SK-N-SH (cell line): ENCODE measurements around the gene HP1BP3. TPM values are rescaled to one million over a fixed set of nuclear protein-coding genes. Genes with fewer than 3 reads are reported as not detected.

ENCODE experiments used
- CTCF ChIA-PET: fragments of 300-600, 350-600 bp; formaldehyde crosslinking; extraction: SDS; loops from one replicate; lab custom pipeline; 2021; lab: Yijun Ruan, JAX
- POLR2A ChIA-PET: fragments of 350-600 bp; sonication (Branson Sonifier 250); formaldehyde crosslinking; extraction: SDS; loops from one replicate; lab custom pipeline; 2020; ENCODE audit warnings: antibody characterized with exemption, inconsistent platforms; lab: Yijun Ruan, JAX
- DNase-seq: peaks from one replicate; pipeline ENCODE4 v3.0.0; 2012
- H2AFZ ChIP-seq: fragments of 200-600 bp; sonication (generic); 2 replicates; pipeline ENCODE4 v1.8.1; 2016; ENCODE audit warnings: antibody characterized with exemption, mild to moderate bottlenecking, low read depth
- H3F3A ChIP-seq: fragments of 200-600 bp; sonication (generic); replicated peaks from 2 replicates; pipeline ENCODE3; 2016; ENCODE audit warnings: antibody characterized with exemption, mild to moderate bottlenecking; ENCODE audit not compliant: insufficient read depth
- H3K27ac ChIP-seq, 2 experiments: fragments of 200-500 bp in 1 of 2; fragments of 200-600 bp in 1 of 2; sonication (Bioruptor generic) in 1 of 2; sonication (generic), shearing (Covaris generic) in 1 of 2; 2 replicates each; pipeline versions ENCODE4 v1.5.1 to v1.6.1; 2014 to 2016; ENCODE audit warnings: low read depth in 2 of 2, inconsistent platforms in 1 of 2, low read length in 1 of 2, mild to moderate bottlenecking in 1 of 2, mixed read lengths in 1 of 2
- H3K27me3 ChIP-seq: fragments of 200-600 bp; sonication (generic), shearing (Covaris generic); 2 replicates; pipeline ENCODE4 v1.6.1; 2016; ENCODE audit warnings: mixed run types; ENCODE audit not compliant: insufficient read depth
- H3K36me3 ChIP-seq, 2 experiments: fragments of 200-500 bp in 1 of 2; fragments of 200-600 bp in 1 of 2; sonication (Bioruptor generic) in 1 of 2; sonication (generic) in 1 of 2; replicated peaks in 1 of 2; 2 replicates each; pipeline versions ENCODE3 to v1.5.1; 2014 to 2016; ENCODE audit warnings: low read length in 1 of 2, mild to moderate bottlenecking in 1 of 2; ENCODE audit not compliant: insufficient read depth in 2 of 2, control insufficient read depth in 1 of 2
- H3K4me1 ChIP-seq, 2 experiments: fragments of 200-500 bp in 1 of 2; fragments of 200-600 bp in 1 of 2; sonication (Bioruptor generic) in 1 of 2; sonication (generic), shearing (Covaris generic) in 1 of 2; 2 replicates each; pipeline versions ENCODE4 v1.5.1 to v1.6.1; 2014 to 2016; ENCODE audit warnings: low read depth in 1 of 2, low read length in 1 of 2, mixed run types in 1 of 2; ENCODE audit not compliant: insufficient read depth in 2 of 2, control insufficient read depth in 1 of 2
- H3K4me2 ChIP-seq: fragments of 200-600 bp; sonication (generic), shearing (Covaris generic); 2 replicates; pipeline ENCODE4 v1.6.1; 2017; ENCODE audit warnings: mixed run types
- H3K4me3 ChIP-seq, 2 experiments: fragments of 200-500 bp in 1 of 2; fragments of 200-600 bp in 1 of 2; sonication (Bioruptor generic) in 1 of 2; sonication (generic), shearing (Covaris generic) in 1 of 2; 2 replicates each; pipeline versions ENCODE4 v1.5.1 to v1.8.1; 2014 to 2016; ENCODE audit warnings: low read depth in 2 of 2, inconsistent platforms in 1 of 2, low read length in 1 of 2, mild to moderate bottlenecking in 1 of 2, mixed read lengths in 1 of 2, moderate library complexity in 1 of 2
- H3K79me2 ChIP-seq: fragments of 200-600 bp; sonication (generic); 2 replicates; pipeline ENCODE4 v1.8.1; 2017; ENCODE audit warnings: mild to moderate bottlenecking; ENCODE audit not compliant: insufficient read depth
- H3K9ac ChIP-seq: fragments of 200-600 bp; sonication (generic); 2 replicates; pipeline ENCODE4 v1.6.1; 2017; ENCODE audit warnings: mixed run types
- H3K9me2 ChIP-seq: fragments of 200-600 bp; sonication (generic); 2 replicates; pipeline ENCODE4 v1.6.1; 2017; ENCODE audit warnings: mixed run types
- H3K9me3 ChIP-seq: fragments of 200-600 bp; sonication (generic); 2 replicates; pipeline ENCODE4 v1.6.1; 2017; ENCODE audit warnings: mixed run types, mild to moderate bottlenecking, moderate library complexity
- H4K20me1 ChIP-seq: fragments of 200-600 bp; sonication (generic); 2 replicates; pipeline ENCODE4 v1.6.1; 2017; ENCODE audit warnings: mild to moderate bottlenecking, mixed run types; ENCODE audit not compliant: insufficient read depth
- CTCF ChIP-seq: fragments of 200-600 bp; sonication (generic); IDR thresholded peaks from 2 replicates; pipeline ENCODE4 v1.6.1; 2017; ENCODE audit warnings: antibody characterized with exemption, mild to moderate bottlenecking, moderate library complexity
- EP300 ChIP-seq, 2 experiments: IDR thresholded peaks; 2 replicates each; pipeline versions ENCODE4 v1.4.0 to v1.6.1; 2012; ENCODE audit warnings: borderline replicate concordance in 1 of 2, low read depth in 1 of 2, low read length in 1 of 2
- EZH2phosphoT487 ChIP-seq: fragments of 200-600 bp; sonication (generic); IDR thresholded peaks from 2 replicates; pipeline ENCODE4 v1.6.1; 2017; ENCODE audit warnings: low read depth, mixed run types, mild to moderate bottlenecking, antibody characterized with exemption, moderate library complexity, borderline replicate concordance
- FOSL2 ChIP-seq: IDR thresholded peaks from 2 replicates; pipeline ENCODE4 v1.4.0; 2012; ENCODE audit warnings: low read depth, mild to moderate bottlenecking, moderate library complexity, borderline replicate concordance
- FOXJ3 ChIP-seq: sonication (generic); formaldehyde crosslinking; IDR thresholded peaks from 2 replicates; pipeline ENCODE4 v1.5.1; 2020; ENCODE audit warnings: mild to moderate bottlenecking, missing genetic modification reagents
- IRF3 ChIP-seq: fragments of 150-350 bp; IDR thresholded peaks from 2 replicates; pipeline ENCODE4 v1.6.1; 2016; ENCODE audit warnings: mild to moderate bottlenecking, low read depth, low read length
- JUND ChIP-seq: IDR thresholded peaks from 2 replicates; pipeline ENCODE4 v1.4.0; 2012
- MEF2A ChIP-seq: IDR thresholded peaks from 2 replicates; pipeline ENCODE4 v1.4.0; 2012; ENCODE audit warnings: low read depth, borderline replicate concordance
- MXI1 ChIP-seq: IDR thresholded peaks from 2 replicates; pipeline ENCODE4 v1.6.1; 2012; ENCODE audit warnings: mild to moderate bottlenecking, low read depth, low read length, improper control_type of control experiment
- PBX3 ChIP-seq: IDR thresholded peaks from 2 replicates; pipeline ENCODE4; 2012
- RCOR1 ChIP-seq: fragments of 150-350 bp; IDR thresholded peaks from 2 replicates; pipeline ENCODE4 v1.6.1; 2017; ENCODE audit warnings: antibody characterized with exemption, low read length
- REST ChIP-seq: IDR thresholded peaks from 2 replicates; pipeline ENCODE4 v1.6.1; 2012; ENCODE audit warnings: mild to moderate bottlenecking, low read depth, low read length, moderate library complexity
- RFX5 ChIP-seq: IDR thresholded peaks from 2 replicates; pipeline ENCODE4 v1.6.1; 2012; ENCODE audit warnings: mild to moderate bottlenecking, improper control_type of control experiment, low read length
- SIN3A ChIP-seq: IDR thresholded peaks from 2 replicates; pipeline ENCODE4 v1.6.1; 2012; ENCODE audit warnings: low read depth, mild to moderate bottlenecking, low read length, moderate library complexity, borderline replicate concordance
- TAF1 ChIP-seq: IDR thresholded peaks from 2 replicates; pipeline ENCODE4 v1.6.1; 2012; ENCODE audit warnings: low read depth, mild to moderate bottlenecking, low read length, moderate library complexity, borderline replicate concordance
- TCF12 ChIP-seq: IDR thresholded peaks from 2 replicates; pipeline ENCODE4 v1.4.0; 2012
- USF1 ChIP-seq: IDR thresholded peaks from 2 replicates; pipeline ENCODE4 v1.4.0; 2012; ENCODE audit warnings: low read depth, borderline replicate concordance
- ZBTB33 ChIP-seq: IDR thresholded peaks from 2 replicates; pipeline ENCODE4 v1.4.0; 2012; ENCODE audit warnings: low read depth, borderline replicate concordance
- WGBS: methylation state at CpG from one replicate; pipeline ENCODE4 v1.1.6; 2017; ENCODE audit warnings: low lambda C conversion rate; 5-methylcytosine and 5-hydroxymethylcytosine counted together
- polyA plus RNA-seq, 3 experiments: library from polyadenylated mRNA; depleted of rRNA; stranded (reverse); fragments of >200 nt; gene quantifications; 2 replicates each; pipeline ENCODE4 v1.2.3, GENCODE V29; 2012

HP1BP3 gene
- polyA plus RNA-seq, 1 of the 3 experiments (the other 2 are of a cell fraction) = 236 TPM

- Histone ChIP-seq H3K9ac (no peak overlapping the region), H3K27me3 (no peaks in the 10 kb centered on the region), H3K36me3 (peaks cover 7 to 44% of the 10 kb centered on the region in 2 experiments), H4K20me1 (no peaks in the 10 kb centered on the region), H3K4me2 (no peak overlapping the region), H3K4me1 (no peaks in the 10 kb centered on the region), H3K27ac (no peak overlapping the region), H3K79me2 (0 out of 2 replicates have a peak, but pooled peaks cover 3% of the 10 kb centered on the region), H3K9me3 (no peaks in the 10 kb centered on the region), H2AFZ (no peak overlapping the region), H3K4me3 (no peak overlapping the region), H3F3A (peaks cover 4% of the 10 kb centered on the region), H3K9me2 (no peaks in the 10 kb centered on the region)
- DNase-seq = no peak
- CTCF ChIA-PET = no interaction called here
- WGBS = 81% methylated on average over 4 of the region's 4 CpGs
- POLR2A ChIA-PET = no interaction called here
- TF ChIP-seq IRF3 (no peak), ZBTB33 (no peak), MEF2A (no peak), TCF12 (no peak), FOXJ3 (CRISPR knock-in tag) (no peak), JUND (no peak), FOSL2 (no peak), EZH2phosphoT487 (no peak), PBX3 (no peak), USF1 (no peak), TAF1 (no peak), RCOR1 (no peak)
These were observed 27.4 kb upstream of the HP1BP3 start for GRCh38 chr1:20814534-20814871.

- DNase-seq = no peak
- Histone ChIP-seq H3K4me1 (no peaks in the 10 kb centered on the region), H3K79me2 (no peaks in the 10 kb centered on the region), H3K27ac (no peak overlapping the region), H3F3A (peaks cover 4% of the 10 kb centered on the region), H3K27me3 (no peaks in the 10 kb centered on the region), H3K9me3 (no peaks in the 10 kb centered on the region), H3K36me3 (peaks cover 13 to 42% of the 10 kb centered on the region in 2 experiments), H4K20me1 (no peaks in the 10 kb centered on the region), H3K9me2 (no peaks in the 10 kb centered on the region), H3K4me2 (no peak overlapping the region), H3K9ac (no peak overlapping the region), H3K4me3 (no peak overlapping the region), H2AFZ (no peak overlapping the region)
- ChIA-PET CTCF (no interaction called here), POLR2A (no interaction called here)
- WGBS = 89% methylated on average over 5 of the region's 5 CpGs
- TF ChIP-seq TCF12 (no peak), RCOR1 (no peak), EP300 (IDR thresholded peaks at IDR 0.05; ENCODE audit: borderline replicate concordance in 1 of 2, low read depth in 1 of 2, low read length in 1 of 2) (no peak), MXI1 (no peak), RFX5 (no peak), REST (no peak), CTCF (no peak), SIN3A (no peak)
These were observed 24.8 kb upstream of the HP1BP3 start for GRCh38 chr1:20811916-20812315.
